ENCODE results near the gene CLRN1.

DNA sequence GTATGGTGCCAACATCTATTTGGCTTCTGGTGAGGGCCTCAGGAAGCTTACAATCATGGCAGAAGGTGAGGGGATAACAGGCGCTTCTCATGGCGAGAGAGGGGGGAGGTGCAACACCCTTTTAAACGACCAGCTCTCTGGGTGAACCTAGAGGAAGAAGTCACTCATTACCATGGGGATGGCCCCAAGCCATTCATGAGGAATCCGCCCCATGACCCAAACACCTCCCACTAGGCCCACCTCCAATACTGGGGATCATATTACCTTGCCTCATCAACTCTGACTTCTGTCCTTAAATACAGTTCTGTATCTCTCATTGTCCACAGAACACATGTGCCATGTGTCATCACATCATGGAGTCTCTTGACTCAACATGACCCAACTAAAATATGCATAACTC is 37.5 kb upstream of the CLRN1 start:
- TF ChIP-seq, protein P1, sequence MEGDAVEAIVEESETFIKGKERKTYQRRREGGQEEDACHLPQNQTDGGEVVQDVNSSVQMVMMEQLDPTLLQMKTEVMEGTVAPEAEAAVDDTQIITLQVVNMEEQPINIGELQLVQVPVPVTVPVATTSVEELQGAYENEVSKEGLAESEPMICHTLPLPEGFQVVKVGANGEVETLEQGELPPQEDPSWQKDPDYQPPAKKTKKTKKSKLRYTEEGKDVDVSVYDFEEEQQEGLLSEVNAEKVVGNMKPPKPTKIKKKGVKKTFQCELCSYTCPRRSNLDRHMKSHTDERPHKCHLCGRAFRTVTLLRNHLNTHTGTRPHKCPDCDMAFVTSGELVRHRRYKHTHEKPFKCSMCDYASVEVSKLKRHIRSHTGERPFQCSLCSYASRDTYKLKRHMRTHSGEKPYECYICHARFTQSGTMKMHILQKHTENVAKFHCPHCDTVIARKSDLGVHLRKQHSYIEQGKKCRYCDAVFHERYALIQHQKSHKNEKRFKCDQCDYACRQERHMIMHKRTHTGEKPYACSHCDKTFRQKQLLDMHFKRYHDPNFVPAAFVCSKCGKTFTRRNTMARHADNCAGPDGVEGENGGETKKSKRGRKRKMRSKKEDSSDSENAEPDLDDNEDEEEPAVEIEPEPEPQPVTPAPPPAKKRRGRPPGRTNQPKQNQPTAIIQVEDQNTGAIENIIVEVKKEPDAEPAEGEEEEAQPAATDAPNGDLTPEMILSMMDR (IDR thresholded peaks at IDR 0.05): no peak
- TF ChIP-seq EP300 (IDR thresholded peaks at IDR 0.05; ENCODE audit: low read depth): no peak
- no peak for TF ChIP-seq POLR2AphosphoS5 (IDR thresholded peaks at IDR 0.05)
- TF ChIP-seq POLR2A (IDR thresholded peaks at IDR 0.05): no peak

All from transverse colon (tissue), 4 donors.